Measurements from ENCODE around the gene TMEM80.
A peak's percentile ranks its signal among the peaks of the same experiment; 100 is the strongest.

The TMEM80 gene

DNA sequence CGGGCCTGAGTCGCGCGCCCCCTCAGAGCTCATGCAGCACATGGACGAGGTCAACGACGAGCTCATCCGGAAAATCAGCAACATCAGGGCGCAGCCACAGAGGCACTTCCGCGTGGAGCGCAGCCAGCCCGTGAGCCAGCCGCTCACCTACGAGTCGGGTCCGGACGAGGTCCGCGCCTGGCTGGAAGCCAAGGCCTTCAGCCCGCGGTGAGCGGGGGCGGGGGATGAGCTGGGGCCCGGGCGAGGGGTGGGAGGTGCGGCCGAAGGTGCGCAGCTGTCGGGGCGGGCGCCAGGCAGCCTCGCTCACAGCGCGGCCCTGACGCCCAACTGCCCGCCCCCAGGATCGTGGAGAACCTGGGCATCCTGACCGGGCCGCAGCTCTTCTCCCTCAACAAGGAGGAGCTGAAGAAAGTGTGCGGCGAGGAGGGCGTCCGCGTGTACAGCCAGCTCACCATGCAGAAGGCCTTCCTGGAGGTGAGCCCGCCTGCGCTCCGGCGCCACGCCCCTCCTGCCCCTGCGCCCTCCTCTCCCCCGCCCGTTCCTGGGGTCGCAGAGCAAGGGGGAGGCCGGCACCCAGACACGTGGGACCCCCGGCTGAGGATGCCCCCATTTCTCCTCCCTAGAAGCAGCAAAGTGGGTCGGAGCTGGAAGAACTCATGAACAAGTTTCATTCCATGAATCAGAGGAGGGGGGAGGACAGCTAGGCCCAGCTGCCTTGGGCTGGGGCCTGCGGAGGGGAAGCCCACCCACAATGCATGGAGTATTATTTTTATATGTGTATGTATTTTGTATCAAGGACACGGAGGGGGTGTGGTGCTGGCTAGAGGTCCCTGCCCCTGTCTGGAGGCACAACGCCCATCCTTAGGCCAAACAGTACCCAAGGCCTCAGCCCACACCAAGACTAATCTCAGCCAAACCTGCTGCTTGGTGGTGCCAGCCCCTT is 30.9 kb downstream of the TMEM80 start:
- H3K4me1 ChIP-seq (ENCODE audit: control insufficient read depth, insufficient read depth, low read length): no peaks in the 10 kb centered on the region; the same call in 1 of the 2 replicates
- no peak for TF ChIP-seq ZNF596 (tag by site-specific recombination; IDR thresholded peaks at IDR 0.05)
- TF ChIP-seq ZXDB (tag by site-specific recombination; IDR thresholded peaks at IDR 0.05): no peak
- TF ChIP-seq SP2 (tag by site-specific recombination; IDR thresholded peaks at IDR 0.05): peak; percentile 32
- TF ChIP-seq, protein P1, sequence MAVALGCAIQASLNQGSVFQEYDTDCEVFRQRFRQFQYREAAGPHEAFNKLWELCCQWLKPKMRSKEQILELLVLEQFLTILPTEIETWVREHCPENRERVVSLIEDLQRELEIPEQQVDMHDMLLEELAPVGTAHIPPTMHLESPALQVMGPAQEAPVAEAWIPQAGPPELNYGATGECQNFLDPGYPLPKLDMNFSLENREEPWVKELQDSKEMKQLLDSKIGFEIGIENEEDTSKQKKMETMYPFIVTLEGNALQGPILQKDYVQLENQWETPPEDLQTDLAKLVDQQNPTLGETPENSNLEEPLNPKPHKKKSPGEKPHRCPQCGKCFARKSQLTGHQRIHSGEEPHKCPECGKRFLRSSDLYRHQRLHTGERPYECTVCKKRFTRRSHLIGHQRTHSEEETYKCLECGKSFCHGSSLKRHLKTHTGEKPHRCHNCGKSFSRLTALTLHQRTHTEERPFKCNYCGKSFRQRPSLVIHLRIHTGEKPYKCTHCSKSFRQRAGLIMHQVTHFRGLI (tag by site-specific recombination; IDR thresholded peaks at IDR 0.05): 0 out of 2 replicates have a peak, but pooled peaks have one; percentile 41
- TF ChIP-seq ZNF510 (tag by site-specific recombination; IDR thresholded peaks at IDR 0.05; ENCODE audit: insufficient replicate concordance): no peak
- no peak for TF ChIP-seq TRIM28 (IDR thresholded peaks at IDR 0.05; ENCODE audit: borderline replicate concordance, low read length)
- TF ChIP-seq ZNF274 (IDR thresholded peaks at IDR 0.05; ENCODE audit: low read length): no peak
- no peak for TF ChIP-seq ZNF274 (tag by site-specific recombination; IDR thresholded peaks at IDR 0.05; ENCODE audit: borderline replicate concordance)
- no peak for TF ChIP-seq ZNF302 (tag by site-specific recombination; IDR thresholded peaks at IDR 0.05; ENCODE audit: low read depth)
- TF ChIP-seq EGR2 (tag by site-specific recombination; IDR thresholded peaks at IDR 0.05; ENCODE audit: low read depth): peak; percentile 50
- peak; percentile 32; the same call in 1 of the 2 replicates for TF ChIP-seq ZNF394 (tag by site-specific recombination; IDR thresholded peaks at IDR 0.05; ENCODE audit: borderline replicate concordance)
- no peak for TF ChIP-seq IKZF3 (tag by site-specific recombination; IDR thresholded peaks at IDR 0.05)
- no peak for TF ChIP-seq ZNF221 (tag by site-specific recombination; IDR thresholded peaks at IDR 0.05; ENCODE audit: borderline replicate concordance)
- TF ChIP-seq ZBTB8A (tag by site-specific recombination; IDR thresholded peaks at IDR 0.05): peak; percentile 62
- TF ChIP-seq, protein P2, sequence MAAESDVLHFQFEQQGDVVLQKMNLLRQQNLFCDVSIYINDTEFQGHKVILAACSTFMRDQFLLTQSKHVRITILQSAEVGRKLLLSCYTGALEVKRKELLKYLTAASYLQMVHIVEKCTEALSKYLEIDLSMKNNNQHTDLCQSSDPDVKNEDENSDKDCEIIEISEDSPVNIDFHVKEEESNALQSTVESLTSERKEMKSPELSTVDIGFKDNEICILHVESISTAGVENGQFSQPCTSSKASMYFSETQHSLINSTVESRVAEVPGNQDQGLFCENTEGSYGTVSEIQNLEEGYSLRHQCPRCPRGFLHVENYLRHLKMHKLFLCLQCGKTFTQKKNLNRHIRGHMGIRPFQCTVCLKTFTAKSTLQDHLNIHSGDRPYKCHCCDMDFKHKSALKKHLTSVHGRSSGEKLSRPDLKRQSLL (tag by site-specific recombination; IDR thresholded peaks at IDR 0.05): no peak
- TF ChIP-seq, protein P3, sequence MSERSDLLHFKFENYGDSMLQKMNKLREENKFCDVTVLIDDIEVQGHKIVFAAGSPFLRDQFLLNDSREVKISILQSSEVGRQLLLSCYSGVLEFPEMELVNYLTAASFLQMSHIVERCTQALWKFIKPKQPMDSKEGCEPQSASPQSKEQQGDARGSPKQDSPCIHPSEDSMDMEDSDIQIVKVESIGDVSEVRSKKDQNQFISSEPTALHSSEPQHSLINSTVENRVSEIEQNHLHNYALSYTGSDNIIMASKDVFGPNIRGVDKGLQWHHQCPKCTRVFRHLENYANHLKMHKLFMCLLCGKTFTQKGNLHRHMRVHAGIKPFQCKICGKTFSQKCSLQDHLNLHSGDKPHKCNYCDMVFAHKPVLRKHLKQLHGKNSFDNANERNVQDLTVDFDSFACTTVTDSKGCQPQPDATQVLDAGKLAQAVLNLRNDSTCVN (tag by site-specific recombination; optimal IDR thresholded peaks at IDR 0.05): peak; percentile 44
- TF ChIP-seq, protein P4, sequence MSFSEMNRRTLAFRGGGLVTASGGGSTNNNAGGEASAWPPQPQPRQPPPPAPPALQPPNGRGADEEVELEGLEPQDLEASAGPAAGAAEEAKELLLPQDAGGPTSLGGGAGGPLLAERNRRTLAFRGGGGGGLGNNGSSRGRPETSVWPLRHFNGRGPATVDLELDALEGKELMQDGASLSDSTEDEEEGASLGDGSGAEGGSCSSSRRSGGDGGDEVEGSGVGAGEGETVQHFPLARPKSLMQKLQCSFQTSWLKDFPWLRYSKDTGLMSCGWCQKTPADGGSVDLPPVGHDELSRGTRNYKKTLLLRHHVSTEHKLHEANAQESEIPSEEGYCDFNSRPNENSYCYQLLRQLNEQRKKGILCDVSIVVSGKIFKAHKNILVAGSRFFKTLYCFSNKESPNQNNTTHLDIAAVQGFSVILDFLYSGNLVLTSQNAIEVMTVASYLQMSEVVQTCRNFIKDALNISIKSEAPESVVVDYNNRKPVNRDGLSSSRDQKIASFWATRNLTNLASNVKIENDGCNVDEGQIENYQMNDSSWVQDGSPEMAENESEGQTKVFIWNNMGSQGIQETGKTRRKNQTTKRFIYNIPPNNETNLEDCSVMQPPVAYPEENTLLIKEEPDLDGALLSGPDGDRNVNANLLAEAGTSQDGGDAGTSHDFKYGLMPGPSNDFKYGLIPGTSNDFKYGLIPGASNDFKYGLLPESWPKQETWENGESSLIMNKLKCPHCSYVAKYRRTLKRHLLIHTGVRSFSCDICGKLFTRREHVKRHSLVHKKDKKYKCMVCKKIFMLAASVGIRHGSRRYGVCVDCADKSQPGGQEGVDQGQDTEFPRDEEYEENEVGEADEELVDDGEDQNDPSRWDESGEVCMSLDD (tag by site-specific recombination; IDR thresholded peaks at IDR 0.05): no peak
- peak; percentile 88 for TF ChIP-seq ZFHX2 (tag by site-specific recombination; conservative IDR thresholded peaks at IDR 0.05)
- no peak for TF ChIP-seq ZNF112 (tag by site-specific recombination; IDR thresholded peaks at IDR 0.05)
- no peak for TF ChIP-seq ZNF138 (tag by site-specific recombination; IDR thresholded peaks at IDR 0.05; ENCODE audit: borderline replicate concordance)
- no peak for TF ChIP-seq ZNF121 (tag by site-specific recombination; IDR thresholded peaks at IDR 0.05)
- no peak for TF ChIP-seq ZNF792 (tag by site-specific recombination; IDR thresholded peaks at IDR 0.05)
- no peak for TF ChIP-seq KLF10 (tag by site-specific recombination; IDR thresholded peaks at IDR 0.05)
- TF ChIP-seq ZNF23 (tag by site-specific recombination; IDR thresholded peaks at IDR 0.05; ENCODE audit: borderline replicate concordance): no peak
- peak; percentile 16; the same call in 1 of the 2 replicates for TF ChIP-seq ZBTB20 (tag by site-specific recombination; IDR thresholded peaks at IDR 0.05)
- TF ChIP-seq ZNF2 (tag by site-specific recombination; IDR thresholded peaks at IDR 0.05): no peak
- TF ChIP-seq ZNF184 (tag by site-specific recombination; IDR thresholded peaks at IDR 0.05): no peak
- TF ChIP-seq, protein P5, sequence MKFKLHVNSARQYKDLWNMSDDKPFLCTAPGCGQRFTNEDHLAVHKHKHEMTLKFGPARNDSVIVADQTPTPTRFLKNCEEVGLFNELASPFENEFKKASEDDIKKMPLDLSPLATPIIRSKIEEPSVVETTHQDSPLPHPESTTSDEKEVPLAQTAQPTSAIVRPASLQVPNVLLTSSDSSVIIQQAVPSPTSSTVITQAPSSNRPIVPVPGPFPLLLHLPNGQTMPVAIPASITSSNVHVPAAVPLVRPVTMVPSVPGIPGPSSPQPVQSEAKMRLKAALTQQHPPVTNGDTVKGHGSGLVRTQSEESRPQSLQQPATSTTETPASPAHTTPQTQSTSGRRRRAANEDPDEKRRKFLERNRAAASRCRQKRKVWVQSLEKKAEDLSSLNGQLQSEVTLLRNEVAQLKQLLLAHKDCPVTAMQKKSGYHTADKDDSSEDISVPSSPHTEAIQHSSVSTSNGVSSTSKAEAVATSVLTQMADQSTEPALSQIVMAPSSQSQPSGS (tag by site-specific recombination; IDR thresholded peaks at IDR 0.05; ENCODE audit: low read depth): no peak
- no peaks in the 10 kb centered on the region for H3K36me3 ChIP-seq (ENCODE audit: control insufficient read depth in 2 of 2, insufficient read depth in 1 of 2, low read length in 2 of 2)
- POLR2A ChIA-PET: interaction anchor here (0.6 to 1.6 kb wide), 6 partner anchors 20 to 215 kb away, joined by 3 to 13 read pairs (median 4); partner anchors contain the start of genes DEAF1, GATD1 and TMEM80
- CTCF ChIA-PET: interaction anchor here (0.6 to 3.1 kb wide), 21 partner anchors 10 to 446 kb away, joined by 3 to 17 read pairs (median 3); partner anchors contain the start of genes TALDO1 and TMEM80
- no peak overlapping the region for H3K4me3 ChIP-seq (ENCODE audit: low read depth, low read length)
- H3K27ac ChIP-seq (ENCODE audit: extremely low read depth, low read depth, low read length): no peak overlapping the region
- no peaks in the 10 kb centered on the region for H3K9me3 ChIP-seq (ENCODE audit: control insufficient read depth, insufficient read depth, low read depth, low read length)
